HepG2 (cell line): Measurements from ENCODE around the gene THPO. TPM values are rescaled to one million over a fixed set of nuclear protein-coding genes. Genes with fewer than 3 reads are reported as not detected.
A peak's percentile ranks its signal among the peaks of the same experiment; 100 is the strongest.

Experiments used
- AHDC1 ChIP-seq: sonication (generic); formaldehyde crosslinking; IDR thresholded peaks from 2 replicates; pipeline ENCODE4 v1.5.1; 2020; ENCODE audit warnings: mild to moderate bottlenecking, missing genetic modification reagents, borderline replicate concordance
- HMG20A ChIP-seq: IDR thresholded peaks from 2 replicates; pipeline ENCODE4 v1.6.1; 2016; ENCODE audit warnings: borderline replicate concordance
- MED1 ChIP-seq: sonication (generic); formaldehyde crosslinking; IDR thresholded peaks from 2 replicates; pipeline ENCODE4 v1.4.0; 2020; ENCODE audit warnings: missing genetic modification reagents
- MIXL1 ChIP-seq: IDR thresholded peaks from 2 replicates; pipeline ENCODE4 v1.6.1; 2016
- MXD4 ChIP-seq: IDR thresholded peaks from 2 replicates; pipeline ENCODE4 v1.6.1; 2016; ENCODE audit warnings: mild to moderate bottlenecking, missing biosample characterization, missing genetic modification reagents
- POLR2G ChIP-seq: fragments of 200-400 bp; formaldehyde crosslinking; IDR thresholded peaks from 2 replicates; pipeline ENCODE4 v1.6.1; 2018; ENCODE audit warnings: mild to moderate bottlenecking, low read depth, low read length, moderate library complexity
- RFX1 ChIP-seq: fragments of 450-650 bp; IDR thresholded peaks from 2 replicates; pipeline ENCODE4 v1.6.1; 2017
- SNAPC4 ChIP-seq: sonication (generic); formaldehyde crosslinking; IDR thresholded peaks from 2 replicates; pipeline ENCODE4 v1.4.0; 2020; ENCODE audit warnings: mild to moderate bottlenecking, missing genetic modification reagents
- TRAFD1 ChIP-seq: sonication (generic); formaldehyde crosslinking; IDR thresholded peaks from 2 replicates; pipeline ENCODE4 v1.5.1; 2020; ENCODE audit warnings: missing genetic modification reagents, mild to moderate bottlenecking, borderline replicate concordance
- ZNF207 ChIP-seq: fragments of 450-650 bp; IDR thresholded peaks from 2 replicates; pipeline ENCODE4 v1.6.1; 2016; ENCODE audit warnings: antibody characterized with exemption, borderline replicate concordance
- ZNF510 ChIP-seq: sonication (generic); formaldehyde crosslinking; IDR thresholded peaks from 2 replicates; pipeline ENCODE4 v1.4.0; 2020; ENCODE audit warnings: low read depth, mild to moderate bottlenecking, missing genetic modification reagents
- ZNF710 ChIP-seq: sonication (generic); formaldehyde crosslinking; IDR thresholded peaks from 2 replicates; pipeline ENCODE4 v1.5.0; 2020; ENCODE audit warnings: mild to moderate bottlenecking, missing genetic modification reagents, borderline replicate concordance
- polyA plus RNA-seq, 8 experiments: library from polyadenylated mRNA; depleted of rRNA in 3 of 8; stranded (reverse) in 7 of 8; unstranded in 1 of 8; fragments of >200 nt; fragmentation: Illumina TruSeq in 4 of 8; extraction: Trizol in 4 of 8; gene quantifications; 2 replicates each; pipeline versions ENCODE4 v1.2.1 to v1.2.3, GENCODE V29; 2011 to 2016; ENCODE audit warnings: low read depth in 4 of 8, missing spikeins in 1 of 8, mixed read lengths in 1 of 8; ENCODE audit not compliant: insufficient read depth in 1 of 8
- total RNA-seq, 5 experiments: library from RNA; depleted of rRNA; stranded (reverse); fragments of >200 nt; fragmentation: Illumina TruSeq; extraction: Trizol; gene quantifications; 2 replicates each; pipeline ENCODE4 v1.2.3, GENCODE V29; 2016; ENCODE audit warnings: low read depth in 1 of 5
- TF ChIP-seq, protein P1 (sequence below): sonication (generic); formaldehyde crosslinking; IDR thresholded peaks from 2 replicates; pipeline ENCODE4 v1.5.1; 2020; ENCODE audit warnings: missing genetic modification reagents, mild to moderate bottlenecking, borderline replicate concordance

Gene THPO
- total and polyA plus RNA-seq, 2 of the 13 experiments (the other 11 are each of a cell fraction or from before 2014, with no cell fraction given): 2.8 to 4.8 TPM

DNA sequence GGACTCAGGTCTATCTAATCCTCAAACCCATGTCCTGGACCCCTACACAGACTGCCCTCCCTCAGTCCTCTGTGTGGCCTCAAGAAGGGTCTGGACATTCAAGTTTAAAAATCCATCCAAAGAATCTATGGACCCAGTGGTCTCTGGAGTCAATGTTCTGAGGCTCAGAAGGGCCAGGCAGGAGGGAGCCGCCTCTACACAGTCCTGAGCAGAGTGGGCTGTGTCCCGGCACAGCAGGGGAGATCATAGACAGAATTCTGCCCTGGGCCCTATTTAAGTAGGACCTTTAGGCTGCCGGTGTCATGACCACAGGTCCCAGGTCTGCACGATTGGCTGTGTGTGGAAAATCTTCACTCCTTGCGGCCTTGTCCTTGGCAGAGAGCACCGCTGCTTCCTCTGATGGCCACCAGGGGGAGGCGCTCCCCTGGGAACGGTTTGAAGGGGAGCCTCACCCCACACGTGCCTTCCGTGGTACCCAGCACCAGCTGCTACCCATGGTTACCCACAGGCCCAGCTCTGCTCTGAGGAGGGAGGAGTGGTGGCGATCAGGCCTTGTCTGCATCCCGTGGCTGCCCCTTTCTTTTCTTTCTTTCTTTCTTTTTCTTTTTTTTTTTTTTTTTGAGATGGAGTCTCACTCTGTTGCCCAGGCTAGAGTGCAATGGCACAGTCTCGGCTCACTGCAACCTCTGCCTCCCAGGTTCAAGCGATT, 39.8 kb upstream of the THPO start (continued):
- no peak for TF ChIP-seq TRAFD1 (CRISPR knock-in tag)
- peak; percentile 56; the same call in 1 of the 2 replicates for TF ChIP-seq MXD4 (CRISPR knock-in tag)
- TF ChIP-seq ZNF510 (CRISPR knock-in tag): no peak
- TF ChIP-seq, protein P1, sequence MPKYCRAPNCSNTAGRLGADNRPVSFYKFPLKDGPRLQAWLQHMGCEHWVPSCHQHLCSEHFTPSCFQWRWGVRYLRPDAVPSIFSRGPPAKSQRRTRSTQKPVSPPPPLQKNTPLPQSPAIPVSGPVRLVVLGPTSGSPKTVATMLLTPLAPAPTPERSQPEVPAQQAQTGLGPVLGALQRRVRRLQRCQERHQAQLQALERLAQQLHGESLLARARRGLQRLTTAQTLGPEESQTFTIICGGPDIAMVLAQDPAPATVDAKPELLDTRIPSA (CRISPR knock-in tag): no peak
- no peak for TF ChIP-seq ZNF207
- 0 out of 2 replicates have a peak, but pooled peaks have one; percentile 30 for TF ChIP-seq ZNF710 (CRISPR knock-in tag)
- no peak for TF ChIP-seq AHDC1
- TF ChIP-seq RFX1: no peak
- no peak for TF ChIP-seq HMG20A (CRISPR knock-in tag)
- TF ChIP-seq MED1 (CRISPR knock-in tag): no peak
- no peak for TF ChIP-seq SNAPC4 (CRISPR knock-in tag)
- TF ChIP-seq MIXL1 (CRISPR knock-in tag): no peak
- no peak for TF ChIP-seq POLR2G
